HG03565 (cell line): ENCODE measurements around the gene RWDD2A.
A peak's percentile ranks its signal among the peaks of the same experiment; 100 is the strongest.

ENCODE experiments used
- ATAC-seq: cut with Tn5 transposase; IDR thresholded peaks from one replicate; pipeline ENCODE4 v1.9.1; 2021; ENCODE audit warnings: mild to moderate bottlenecking, moderate library complexity; ENCODE audit not compliant: unreplicated experiment

The RWDD2A gene

DNA sequence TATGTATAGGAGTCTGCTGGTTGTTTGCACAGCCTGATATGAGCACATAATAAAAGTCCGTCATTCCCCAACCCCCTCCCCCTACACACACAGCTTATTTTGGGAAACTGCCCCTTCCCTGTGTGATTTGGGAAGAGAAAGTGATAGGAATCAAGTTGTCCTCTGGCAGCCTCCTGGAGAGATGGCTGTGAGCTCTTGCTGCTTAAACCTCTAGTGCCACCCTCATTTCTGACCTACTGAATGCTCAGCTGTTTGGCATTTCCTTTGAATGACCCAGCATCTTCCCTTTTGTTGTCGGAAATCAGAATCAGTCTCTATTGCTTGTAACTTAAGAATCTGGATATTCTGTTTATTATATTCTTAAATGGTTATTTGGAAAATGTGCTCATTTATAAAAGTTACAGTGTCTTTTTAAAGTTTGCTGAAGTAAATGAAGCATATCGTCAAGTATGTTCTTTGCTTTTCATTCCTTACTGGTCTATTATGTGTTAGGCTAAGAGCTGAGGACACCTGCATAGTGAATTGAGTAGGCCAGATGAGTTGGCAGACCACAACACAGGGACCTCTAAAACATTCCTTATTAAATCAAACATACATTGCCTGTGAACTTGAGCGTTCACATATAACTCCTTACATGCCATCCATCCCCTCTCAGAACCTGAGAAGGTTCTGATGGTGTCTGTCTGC is 5.5 kb downstream of the RWDD2A start:
- ATAC-seq: no peak

DNA sequence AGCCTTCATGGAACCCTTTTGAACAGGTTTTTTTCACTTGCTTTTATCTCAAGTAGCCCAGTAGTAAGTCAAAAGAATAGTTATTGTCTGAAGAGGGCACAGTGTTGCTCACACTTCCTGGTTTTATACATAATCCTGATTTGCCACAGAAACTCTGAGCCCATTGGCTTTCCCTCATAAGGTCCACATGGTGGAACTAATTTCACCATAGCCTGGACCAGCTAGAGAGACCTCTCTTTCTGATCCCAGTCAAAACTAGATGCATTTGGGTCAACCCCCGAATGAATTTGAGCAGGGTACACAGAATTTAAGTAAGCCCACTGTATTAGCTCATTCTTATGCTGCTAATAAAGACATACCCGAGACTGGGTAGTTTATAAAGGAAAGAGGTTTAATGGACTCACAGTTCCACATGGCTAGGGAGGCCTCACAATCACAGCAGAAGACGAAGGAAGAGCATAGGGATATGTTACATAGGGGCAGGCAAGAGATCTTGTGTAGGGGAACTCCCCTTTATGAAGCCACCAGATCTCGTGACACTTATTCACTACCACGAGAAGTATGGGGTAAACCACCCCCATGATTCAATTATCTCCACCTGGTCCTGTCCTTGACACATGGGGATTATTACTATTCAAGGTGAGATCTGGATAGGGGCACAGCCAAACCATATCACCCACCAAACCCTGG is 6.2 kb downstream of the RWDD2A start:
- peak; percentile 55 for ATAC-seq

DNA sequence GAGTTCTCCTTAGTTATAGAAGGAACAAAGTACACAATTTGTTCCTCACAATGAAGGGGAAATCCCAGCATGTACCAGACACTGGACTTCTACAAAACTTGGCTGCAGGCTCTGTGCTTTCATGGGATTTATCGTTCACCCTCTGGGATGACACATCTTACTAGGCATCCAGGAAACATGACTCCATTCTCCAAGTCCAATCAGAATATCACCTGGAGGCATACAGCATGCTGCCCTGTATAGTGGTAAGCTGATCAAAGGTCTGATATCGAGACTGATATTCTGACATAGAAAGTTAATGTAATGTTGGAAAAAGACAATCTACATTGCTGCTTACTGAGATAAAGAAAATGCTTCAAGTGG is 6.7 kb downstream of the RWDD2A start:
- no peak for ATAC-seq

DNA sequence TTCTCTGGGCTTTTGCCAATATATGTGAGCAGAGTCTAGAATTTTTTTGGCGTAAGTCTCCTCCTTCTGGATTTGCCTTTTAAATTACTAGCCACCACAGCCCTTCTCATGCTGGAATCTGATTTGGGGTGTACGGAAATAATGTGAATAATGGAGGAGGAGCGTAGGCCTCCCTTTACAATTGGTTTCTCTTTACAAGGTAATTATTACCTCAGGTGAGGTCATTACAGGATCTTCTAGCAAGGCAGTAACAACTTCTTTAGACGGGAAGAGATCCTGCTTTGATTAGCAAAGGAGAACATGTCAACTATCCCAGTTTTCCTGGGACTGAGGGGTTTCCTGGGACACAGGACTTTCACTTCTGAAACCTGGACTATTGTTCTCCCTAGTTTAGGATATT is 8.9 kb downstream of the RWDD2A start:
- ATAC-seq: no peak

DNA sequence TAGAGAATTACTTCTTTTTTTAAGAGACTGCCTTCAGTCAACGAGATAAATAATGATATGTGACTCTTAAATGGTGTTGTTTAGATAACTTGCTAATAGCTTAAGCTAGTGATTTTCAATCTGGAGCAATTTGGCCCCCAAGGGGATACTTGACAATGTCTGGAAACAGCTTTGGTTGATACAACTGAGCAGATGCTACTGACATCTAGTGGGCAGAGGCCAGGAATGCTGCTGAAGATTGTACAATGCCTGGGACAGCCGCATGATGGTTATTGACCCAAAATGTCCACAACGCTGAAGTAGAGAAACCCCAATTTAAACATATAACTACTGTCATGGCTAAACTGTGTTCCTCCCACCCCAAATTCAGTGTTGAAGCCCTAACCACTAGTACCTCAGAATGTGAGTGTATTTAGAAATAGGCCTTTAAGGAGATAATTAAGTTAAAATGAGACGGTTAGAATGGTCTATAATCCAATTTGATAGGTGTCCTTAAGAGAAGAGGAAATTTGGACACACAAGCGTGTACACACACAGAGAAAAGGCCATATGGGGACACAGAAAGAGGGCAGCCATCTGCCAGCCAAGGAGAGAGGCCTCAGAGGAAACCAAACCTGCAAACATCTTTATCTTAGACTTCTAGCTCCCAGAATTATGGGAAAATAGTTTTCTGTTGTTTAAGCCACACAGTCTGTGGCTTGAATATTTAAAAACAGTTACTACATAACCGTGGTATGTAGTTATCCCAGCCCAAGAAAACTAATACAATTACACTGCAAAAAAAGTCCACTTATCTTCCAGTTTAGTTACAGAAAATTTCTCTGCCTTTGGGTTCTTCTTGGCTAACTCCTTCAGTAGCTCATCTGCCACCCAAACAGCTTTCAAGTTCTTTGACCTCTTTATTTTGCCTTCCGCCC is 22.2 kb downstream of the RWDD2A start:
- ATAC-seq: peak; percentile 99

DNA sequence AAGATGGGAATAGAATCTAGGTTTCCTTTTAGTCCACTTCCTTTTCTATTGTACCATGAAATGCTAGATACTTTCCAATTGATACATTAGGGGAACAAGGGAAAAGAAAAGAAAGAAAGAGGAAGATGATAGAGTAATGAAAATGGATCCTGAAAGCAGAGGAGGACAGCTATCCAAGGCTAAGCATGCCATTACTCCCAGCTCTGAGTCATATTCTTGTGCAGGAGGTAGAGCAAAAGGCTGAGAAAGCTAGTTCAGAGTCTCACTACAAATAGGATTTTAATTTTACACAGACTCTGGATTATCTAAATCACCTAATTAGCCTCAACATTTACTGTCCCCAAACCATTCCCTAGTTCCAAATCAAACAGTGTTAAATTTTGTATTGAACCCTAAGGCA is 23.6 kb downstream of the RWDD2A start:
- no peak for ATAC-seq

DNA sequence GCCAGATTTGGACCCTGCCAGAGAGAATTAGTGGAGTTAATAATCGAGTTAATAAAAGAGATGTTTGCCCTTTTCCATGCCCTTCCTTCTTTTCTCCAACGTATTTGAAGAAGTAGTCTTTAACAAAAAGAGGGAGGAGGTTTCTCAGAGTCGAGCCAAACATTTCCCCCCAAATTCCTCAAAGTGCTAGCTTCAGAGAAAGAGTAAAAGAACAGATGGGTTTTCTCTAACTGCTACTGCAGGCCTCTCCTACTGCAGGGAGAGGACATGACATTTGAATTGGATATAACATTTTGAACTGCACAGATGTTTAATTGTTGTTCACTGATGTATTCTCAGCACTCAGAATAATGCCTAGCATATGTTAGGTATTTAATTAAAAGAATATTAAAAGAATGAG is 25.5 kb downstream of the RWDD2A start:
- ATAC-seq: no peak

DNA sequence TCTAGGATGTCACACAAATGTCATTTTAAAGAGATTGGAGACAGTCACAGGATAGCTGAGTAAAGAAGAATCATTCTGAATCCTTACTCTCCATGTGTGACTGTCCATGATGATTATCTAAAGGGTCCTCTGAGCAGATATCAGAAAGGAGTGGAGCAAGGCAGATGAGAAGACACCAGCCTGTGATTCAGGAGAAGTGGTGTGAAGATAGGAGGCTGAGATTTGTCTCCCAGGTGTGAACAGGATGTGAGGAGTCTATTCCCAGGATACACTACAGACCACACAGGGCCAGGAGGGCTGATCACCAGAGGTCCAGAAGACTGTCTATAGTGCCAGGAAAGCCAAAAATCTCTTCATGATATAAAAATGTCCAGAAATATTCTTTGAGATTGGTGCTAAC is 27.0 kb downstream of the RWDD2A start:
- ATAC-seq: no peak

DNA sequence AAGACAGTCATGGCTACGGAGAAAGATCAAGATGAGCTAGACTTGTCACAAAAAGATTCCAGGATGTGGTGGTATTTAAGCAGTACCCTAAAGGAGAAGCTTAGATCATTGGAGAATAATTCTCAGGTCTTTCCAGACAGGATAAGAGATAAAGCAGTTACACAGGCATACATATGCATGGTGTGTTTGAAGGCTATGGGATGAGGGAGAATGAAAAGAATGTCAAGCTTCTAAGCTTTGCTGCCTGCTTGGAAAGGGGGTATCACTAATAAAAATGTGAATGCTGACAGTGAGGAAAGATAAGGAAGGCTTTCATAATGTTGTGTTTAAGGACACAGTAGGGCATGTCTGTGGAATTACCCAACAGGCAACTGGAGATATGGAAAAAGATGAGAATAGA is 28.1 kb downstream of the RWDD2A start:
- no peak for ATAC-seq

DNA sequence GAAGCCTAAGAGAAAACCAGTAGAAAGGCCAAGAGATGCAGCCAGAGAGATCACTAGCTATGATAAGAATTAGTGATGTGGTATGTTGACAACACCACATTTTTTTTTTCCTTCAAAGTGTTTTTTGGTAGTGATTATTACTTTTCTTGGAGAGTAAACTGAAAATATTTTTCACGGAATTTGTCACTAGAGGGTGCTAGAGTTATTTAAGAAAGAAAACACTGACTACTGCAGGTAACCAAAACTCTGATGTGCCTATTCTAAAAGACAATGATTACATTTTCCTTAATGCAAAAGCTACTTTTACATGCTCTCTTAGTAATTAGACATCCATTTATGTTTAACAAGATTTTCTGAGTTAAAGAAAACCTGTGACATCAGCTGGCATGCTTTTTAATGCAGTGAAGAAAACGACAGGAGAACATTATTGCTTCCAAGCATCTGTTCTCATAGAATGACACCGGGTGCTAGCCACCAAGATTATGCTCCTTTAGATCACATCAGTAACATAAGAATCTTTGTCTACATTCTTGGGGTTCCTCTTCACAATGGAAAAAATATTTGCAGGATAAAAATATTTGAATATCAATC is 28.8 kb downstream of the RWDD2A start:
- no peak for ATAC-seq

DNA sequence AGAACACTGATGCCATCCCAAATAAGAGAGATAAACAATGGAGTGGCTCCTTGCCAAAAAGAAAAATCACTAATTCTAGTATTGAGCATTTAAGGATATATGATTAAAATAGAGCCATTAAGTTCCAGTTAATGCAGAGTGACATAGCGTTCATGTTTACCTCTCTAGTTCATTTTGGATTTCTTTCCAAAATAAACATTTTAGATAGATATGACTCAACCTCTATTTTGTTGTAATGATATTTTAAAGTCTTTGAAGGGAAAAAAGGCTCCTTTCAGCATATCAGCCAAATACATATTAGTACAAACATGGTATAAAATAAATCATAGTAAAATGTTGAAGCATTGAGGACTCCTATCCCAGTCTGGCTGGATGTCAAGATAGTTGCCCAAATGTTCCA is 33.4 kb downstream of the RWDD2A start:
- ATAC-seq: no peak

DNA sequence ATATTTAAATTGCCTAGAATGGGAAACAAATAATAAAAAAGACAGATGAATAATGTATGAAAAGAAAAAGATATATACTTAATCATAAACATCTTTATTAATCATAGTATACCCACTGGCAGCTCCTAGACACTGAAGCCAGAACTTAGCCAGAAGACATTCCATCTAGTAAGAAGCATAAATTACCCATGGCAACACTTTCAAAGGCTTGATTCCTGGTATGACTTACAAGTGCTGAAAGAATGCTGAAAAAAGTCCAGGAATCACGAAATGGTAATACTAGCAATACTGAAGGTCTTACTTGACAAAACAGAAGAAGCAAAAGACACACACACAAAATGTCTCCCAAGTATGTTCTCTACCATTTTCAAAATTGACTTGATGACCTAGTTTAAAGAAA is 38.0 kb downstream of the RWDD2A start:
- ATAC-seq: no peak

DNA sequence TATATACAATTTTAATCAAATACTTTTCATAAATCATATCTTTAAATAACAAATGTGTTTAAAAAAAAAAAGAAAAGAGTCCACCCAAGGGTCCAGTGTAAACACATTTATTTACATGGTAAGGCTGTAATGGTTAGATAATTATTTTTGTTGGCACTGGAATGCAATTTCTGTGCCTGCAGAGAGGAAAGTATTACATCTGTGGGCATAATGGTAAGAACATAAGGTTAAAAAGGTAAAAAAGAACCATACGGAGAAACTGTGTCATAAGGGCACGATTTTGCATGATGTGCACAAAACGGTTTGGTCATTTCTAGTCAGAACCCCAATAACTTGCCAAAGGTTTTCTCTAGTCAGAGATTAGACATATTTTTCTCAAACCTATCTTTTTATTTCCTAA is 54.3 kb downstream of the RWDD2A start:
- no peak for ATAC-seq
